Stimulated activated CD4-positive, alpha-beta T cell treated with anti-CD3 and anti-CD28 coated beads, TNF-alpha, amount 100 ng/mL, for 24 hours (primary cell): ENCODE results near the gene TBCK.

Experiments used
- DNase-seq, 3 experiments: peaks; one replicate each; pipeline ENCODE4 v3.0.0-alpha.2; 2020; ENCODE audit warnings: low read depth in 3 of 3

The TBCK gene

DNA sequence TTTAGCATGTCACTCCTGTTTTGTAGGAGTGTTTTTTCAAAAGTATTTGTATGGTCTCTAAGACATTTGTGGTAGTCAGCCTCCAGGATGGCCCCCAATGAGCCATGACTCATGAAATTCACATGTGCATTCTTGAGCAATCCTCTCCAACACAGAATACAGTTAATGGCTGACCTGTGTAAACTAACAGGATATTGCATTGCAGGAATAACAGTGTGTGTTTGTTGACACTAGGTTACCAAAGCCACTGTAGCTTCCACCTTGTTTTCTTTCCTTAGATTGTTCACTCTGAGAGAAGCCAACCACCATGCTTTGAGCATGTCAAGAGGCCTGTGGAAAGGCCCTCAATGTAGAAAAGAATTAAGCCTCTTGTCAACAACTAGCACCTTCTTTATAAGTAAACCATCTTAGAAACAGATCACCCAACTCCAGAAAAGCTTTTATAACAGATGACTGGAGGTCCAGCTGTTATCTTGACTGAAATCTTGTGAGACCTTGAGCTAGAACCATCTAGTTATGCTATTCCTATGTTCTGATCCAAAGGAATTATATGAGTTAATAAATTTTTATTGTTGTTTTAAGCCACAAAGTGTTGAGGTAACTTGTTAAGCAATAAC lies 28.5 kb downstream of the TBCK start:
- no peak for DNase-seq

DNA sequence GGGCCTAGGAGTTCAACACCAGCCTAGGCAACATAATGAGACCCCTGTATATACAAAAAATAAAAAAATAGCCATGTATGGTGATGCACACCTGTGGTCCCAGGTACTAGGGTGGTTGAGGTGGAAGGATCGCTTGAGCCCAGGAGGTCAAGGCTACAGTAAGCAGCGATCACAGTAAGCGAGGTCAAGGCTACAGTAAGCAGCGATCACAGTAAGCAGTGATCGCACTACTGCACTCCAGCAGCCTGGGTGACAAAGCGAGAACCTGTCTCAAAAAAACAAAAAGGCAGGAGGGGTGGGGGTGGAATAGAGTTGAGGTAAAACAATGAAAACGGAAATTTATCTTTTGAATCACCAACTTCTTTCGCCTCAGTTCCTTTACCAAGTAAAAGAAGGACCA lies 29.4 kb downstream of the TBCK start:
- no peak for DNase-seq

DNA sequence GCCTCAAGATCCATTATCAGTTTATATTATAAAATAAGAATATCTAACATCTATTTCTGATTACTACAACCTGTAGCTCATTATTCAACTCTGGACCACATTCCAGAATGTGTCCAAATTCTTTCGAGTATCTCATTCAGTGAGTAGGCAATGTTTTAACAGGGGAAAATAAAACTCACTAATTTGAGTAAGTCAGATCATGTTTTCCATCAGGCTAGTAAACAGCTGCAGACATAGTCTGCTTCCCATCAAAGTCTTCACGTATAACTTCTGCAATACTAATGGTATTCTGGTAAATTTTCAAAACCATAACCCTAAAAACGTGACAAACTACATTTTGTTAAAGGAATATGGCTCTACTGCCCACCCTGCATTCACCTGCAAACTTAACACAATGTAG lies 31.8 kb downstream of the TBCK start:
- DNase-seq, result no peak

DNA sequence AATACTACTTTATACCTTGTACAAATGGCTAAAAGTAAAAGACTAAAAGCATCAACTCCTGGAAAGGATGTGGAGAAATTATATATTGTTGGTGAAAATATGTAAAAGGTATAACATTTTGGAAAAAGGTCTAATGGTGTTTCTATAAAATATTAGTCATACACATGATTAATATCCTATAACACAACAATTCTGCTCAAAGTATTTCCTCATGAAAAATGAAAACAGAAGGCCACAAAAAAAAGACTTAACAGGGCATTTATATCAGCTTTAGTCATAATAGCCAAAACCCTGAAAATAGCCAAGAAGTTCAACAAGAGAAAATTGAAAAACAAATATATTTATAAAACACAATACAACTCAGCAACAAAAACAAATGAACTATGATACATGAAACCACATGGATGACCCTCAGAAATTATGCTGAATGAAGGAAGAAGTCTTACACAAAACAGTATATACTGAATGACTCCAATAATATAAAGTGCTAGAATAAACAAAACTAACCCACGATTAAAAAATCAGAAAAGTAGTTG lies 38.8 kb downstream of the TBCK start:
- no peak for DNase-seq

DNA sequence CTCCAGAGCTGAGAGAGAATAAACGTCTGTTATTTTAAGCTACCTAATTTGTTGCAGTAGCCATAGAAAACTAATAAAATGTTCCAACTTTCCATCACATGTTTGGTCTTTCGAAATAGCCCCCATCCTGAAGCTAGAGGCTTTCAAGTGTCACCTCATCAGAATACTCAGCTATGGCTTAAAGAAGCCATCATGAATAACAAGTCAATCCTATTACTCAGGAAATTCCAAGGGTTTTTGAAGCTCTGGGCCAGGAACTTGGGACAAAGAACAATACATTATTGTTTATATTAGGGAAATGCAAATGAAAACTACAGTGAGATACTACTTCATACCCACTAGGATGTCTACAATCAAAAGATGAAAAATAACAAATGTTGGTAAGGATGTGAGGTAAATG lies 42.2 kb downstream of the TBCK start:
- no peak for DNase-seq

DNA sequence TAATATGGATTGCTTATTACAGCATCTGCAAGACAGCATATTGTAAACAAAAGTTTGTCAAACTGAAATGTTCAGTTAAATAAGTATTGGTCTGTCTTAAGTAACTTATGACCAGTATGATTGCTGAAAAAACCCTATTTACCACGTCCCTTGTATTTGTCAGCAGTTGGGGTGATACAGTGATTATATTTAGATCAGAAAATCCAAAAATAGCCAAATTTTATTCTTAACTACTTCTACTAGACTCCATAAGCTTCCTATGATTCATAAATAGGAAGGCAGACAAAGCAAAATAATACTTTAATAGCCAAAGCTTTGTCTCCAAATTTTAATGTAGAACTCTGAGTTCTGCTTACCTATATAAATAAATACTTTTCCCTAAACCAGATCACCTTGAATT lies 45.3 kb downstream of the TBCK start:
- DNase-seq, result no peak

DNA sequence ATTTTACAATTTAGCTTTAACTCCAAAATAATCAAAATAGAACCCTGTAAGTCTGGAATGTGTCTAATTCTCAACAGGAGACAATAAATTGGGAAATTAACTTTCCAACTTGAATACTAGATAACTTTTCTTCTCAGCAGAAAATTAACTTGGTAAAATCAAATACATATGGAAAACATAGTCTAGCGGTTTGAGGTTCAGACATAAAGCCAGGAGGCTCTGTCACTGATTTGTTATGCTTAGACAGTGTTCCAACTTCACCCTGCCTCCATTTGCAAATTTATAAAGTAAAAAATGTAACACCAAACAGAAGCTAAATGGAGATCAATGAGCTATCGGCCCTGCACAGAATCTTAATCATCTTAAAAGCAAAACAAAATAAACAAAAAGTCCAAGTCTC lies 46.3 kb downstream of the TBCK start:
- no peak for DNase-seq

DNA sequence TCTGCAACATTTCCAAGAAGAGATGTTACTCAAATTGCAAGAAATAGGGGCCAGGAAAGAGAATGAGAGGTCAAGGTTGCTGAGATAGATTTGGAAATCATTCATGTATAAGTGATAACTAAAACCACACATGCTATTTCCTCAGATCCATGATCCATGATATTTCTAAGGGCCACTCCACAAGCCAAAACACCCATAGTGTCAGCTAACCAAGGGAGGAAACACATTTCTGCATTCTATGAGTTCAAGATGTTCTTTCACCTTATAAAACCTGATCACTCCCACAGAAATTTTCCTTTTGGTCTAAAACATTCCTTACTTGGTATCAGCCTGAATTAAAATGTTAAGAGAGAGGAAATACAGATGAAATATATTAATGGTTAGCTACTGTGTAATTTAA lies 47.2 kb downstream of the TBCK start:
- no peak for DNase-seq

DNA sequence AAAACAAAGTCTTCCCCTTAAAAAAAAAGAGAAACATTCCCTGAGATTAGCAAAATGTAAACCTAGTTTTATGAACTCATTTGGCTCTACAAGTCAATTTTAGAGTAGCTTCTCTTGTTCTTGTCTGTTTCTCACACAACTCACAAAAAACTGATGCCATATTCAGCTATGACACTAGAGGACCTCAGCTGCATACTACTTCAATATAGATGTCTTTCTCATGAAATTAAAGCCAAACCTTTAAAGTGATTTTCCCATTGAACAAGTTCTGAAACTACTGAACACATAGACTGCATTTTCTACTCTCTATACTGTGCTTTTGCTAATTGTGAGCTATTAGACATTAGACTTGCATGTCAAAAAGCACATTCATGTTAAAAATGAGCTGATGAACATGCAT lies 49.8 kb downstream of the TBCK start:
- no peak for DNase-seq

DNA sequence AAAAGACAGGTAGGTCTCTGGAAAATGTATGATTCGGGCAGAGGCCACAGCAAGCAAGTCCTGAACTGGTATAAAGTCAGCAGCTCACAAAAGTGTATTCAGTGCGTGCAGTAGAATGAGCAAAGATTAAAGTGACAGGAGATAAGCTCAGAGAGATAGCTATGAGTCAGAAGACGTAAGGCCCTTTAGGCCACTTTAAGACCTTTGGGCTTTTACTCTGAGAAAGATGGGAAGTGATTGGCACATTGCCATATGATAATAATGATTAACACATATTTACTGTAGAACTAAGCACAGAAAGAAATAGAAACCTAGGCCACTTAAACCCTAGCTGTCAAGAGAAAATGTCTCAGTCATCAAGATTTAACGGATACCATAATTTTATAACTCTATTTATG lies 51.7 kb downstream of the TBCK start:
- DNase-seq, result no peak

DNA sequence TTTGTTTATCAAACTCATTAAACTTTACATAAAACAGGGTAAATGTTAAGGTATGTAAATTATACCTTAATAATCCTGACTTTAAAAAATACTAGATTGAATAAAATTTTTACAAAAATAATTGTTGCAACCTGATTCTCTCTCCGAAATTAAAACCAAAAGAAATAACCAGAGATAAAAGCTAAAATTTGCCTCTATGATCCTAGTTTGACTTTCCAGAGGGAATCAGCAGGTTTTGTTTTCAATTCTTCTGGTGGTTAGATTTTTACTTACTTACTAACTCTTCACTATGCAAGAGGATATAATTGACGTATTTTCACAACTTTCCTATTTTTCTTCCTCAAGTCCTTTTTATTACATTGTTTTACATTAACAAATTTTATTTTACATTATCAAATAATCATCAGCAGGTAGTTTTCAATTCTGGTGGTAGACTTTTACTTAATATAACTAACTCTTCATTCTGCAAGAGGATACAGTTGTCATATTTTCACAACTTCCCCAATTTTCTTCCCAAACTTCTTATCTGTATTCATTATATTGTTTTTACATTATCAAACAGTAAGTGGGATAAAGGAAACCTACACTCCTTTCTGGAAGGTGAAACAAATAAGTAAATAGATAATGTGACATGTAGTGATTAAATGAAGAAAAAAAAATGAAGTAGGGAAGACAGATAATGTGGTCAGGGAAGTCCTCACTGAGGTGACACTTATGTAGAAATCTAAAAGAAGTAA lies 52.2 kb downstream of the TBCK start:
- no peak for DNase-seq

DNA sequence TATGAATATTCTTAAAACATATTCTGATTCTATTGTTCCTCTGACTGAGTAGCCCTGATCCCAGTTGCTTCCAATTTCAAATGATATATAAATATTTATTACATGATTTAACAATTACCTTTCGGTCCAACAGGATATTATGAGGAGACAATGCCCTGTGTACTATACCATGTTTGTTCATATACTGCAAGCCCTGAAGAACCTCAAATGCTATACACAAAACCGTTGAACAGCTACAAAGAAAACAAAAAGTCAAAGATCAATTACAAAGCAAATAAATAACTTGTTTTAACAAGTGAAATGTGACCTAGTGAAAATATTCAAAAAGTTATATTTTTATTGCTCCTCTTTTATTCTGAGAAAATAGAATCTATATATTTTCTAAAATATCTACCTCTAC lies 54.0 kb downstream of the TBCK start:
- no peak for DNase-seq

DNA sequence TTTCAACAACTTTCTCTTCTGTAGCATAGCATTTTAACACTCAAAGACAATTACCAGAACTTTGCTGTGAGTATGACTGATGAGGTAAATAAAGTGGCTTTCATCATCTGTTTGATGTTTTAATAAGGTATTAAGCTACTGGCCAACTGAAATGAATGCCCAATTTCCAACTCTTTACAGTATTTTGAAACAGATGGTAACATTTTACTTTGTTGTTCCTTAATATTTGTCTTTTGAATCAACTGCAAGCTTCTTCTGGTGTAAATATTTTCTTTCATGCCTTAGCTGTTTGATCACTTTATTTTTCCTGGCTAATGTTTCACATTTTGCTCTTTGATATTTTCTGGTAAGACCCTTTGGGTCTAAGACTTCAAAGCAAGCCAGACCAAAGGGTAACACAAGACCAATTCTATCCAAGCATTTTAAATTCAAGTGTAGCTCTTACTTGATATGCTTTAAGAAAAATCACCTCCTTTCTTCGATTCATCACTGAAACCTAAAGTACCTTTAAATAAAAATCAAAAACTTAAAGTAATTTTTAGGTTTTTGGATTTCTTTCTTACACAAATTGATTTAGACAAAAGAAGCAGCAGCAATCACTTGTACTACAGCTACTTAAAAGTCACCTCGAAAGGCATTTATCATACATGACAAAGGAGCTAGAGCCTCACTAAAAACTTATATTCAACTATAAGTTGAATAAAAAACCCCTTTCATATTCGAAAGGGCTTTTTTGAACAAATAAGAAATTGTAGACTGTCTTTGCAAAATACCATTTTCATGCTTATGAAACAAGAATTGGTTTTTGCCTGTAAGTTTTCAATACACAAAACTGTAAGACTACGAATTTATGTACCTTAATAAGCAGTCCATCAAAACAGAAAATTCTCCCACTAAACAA lies 57.6 kb downstream of the TBCK start:
- no peak for DNase-seq

DNA sequence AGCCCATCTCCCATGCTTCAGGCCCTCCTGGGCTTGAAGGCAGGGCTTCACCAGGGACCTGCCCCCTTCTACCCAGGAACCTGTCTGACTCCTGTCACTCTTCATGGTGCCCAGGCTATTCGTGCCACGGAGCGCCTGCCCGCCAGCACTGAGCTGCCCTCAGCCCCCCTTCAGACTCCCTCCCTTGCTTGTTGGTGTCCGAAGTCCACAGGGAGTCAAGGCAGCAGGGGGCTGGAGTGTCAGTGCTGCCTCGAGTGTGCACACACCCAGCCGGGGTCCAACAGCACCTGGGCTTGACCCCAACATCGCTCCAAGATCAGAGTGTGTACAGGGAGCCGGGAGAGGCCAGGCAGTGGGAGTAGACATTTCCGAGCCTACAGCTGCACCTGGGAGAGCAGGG lies 59.8 kb downstream of the TBCK start:
- no peak for DNase-seq

DNA sequence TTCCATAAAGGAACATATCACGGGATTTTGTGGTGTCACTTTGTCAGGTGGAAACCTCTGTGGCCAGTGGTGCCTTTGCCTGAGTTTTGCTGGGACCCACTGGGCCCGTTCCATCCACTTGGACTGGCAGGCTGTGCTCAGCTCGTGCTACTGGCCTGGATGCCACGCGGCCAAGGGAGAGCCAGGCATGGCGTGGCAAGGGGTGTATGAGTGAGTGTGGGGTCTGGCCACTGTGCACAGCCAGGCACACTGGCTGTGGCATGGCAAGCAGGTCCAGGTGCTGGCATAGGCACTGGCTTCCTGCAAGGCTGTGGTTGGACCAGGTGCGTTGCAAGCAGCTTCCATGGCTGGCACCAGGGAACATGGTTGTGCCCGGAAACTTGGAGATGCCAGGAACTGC lies 60.8 kb downstream of the TBCK start:
- no peak for DNase-seq

DNA sequence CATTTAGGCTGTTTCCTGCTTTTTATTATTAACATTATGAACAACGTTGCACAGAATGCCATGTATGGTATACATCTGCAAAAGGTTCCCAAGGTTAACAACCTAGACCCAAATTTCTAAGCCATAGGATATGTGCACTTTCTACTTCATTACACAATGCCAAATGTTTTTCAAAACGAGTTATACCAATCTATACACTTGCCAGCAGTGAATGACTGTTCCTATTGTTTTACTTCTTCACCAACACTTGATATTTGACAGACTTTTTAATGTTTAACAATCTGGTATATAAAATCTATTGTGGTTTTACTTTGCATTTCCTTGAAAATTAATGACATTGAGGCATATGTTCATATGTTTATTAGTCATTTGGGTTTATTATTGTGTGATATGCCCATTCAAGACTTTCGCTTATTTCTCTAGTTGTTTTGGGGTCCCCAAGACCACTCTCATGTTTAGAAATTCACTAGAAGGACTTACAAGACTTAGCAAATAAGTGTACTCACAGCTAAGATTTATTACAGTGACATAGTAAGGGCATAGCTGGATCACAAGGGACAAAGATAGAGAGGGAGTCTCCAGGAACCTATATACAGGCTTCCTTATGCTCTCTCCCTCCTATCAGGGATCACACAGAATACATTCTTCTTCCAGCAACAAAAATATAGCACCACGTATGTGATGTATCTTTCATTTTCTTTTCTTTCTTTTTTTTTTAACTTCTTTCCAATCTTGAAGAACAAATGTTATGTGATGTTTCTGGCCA lies 62.5 kb downstream of the TBCK start:
- DNase-seq, result no peak

DNA sequence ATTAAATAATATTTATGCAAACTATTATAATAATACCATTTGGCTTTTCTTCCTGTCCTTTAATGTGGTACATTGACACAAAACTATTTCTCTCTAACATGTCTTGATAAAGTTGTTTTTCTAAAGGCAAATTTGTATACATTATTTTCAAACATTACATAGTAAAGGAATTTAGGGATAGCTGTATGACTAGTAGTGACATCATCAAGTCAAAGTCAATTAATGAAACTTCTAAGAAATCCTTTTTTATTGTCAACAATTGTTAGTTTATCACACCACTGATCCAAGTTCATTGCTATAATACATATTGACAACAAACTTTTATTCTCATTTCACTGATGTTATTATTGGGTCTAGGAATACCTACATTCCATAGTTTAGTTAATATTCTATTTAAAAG lies 68.4 kb downstream of the TBCK start:
- no peak for DNase-seq

DNA sequence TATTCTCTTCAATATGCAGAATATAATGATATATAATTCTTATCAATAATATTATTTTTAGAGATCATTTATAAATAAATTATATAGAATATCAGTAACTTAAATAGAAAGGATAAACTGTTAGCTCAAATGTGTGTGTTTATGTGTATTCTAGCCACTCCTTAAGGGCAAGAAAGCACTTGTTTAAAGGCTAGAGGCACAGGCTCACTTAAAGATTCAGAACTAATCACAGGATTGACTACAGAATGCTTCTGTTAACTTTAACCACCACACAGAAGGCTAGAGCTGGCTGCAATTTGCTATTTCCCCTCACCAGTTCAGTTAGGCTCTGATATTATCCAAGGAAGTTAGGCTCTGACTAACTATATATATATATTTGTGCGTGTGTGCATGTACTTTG lies 69.6 kb downstream of the TBCK start:
- DNase-seq, result no peak

DNA sequence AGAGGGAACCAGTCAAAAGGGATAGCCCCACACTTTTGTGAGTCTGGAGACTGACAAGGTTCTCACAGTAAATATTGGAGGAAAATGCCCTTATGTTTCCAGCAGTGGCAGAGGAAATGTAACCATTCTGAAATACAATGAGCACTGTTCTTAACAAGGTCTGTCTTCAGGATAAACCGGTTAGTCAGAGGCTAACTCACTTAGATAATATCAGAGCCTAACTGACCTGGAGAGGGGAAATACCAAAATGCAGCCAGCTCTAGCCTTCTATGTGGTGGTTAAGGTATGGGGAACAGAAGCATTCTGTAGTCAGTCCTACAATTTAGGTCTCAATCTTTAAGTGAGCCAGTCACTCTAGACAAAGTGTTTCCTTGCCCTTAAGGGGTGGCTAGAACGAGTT lies 70.8 kb downstream of the TBCK start:
- DNase-seq, result no peak

DNA sequence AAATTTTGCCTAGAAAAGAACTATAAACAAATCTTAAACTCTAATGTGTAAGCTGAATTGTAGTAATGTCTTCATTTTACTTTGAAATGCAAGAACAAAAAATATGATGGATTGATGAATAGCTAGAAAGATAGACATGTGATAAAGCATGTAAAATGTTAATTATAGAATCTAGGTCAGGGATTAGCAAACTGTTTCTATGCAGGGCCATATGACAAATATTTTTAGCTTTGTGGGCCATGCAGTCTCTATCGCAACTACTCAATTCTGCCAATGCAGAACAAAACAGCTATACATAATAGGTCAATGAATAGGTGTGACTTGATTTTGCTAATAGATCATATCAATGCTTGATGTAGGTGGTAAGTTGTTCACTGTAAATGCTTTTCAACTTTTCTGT lies 75.3 kb downstream of the TBCK start:
- no peak for DNase-seq

DNA sequence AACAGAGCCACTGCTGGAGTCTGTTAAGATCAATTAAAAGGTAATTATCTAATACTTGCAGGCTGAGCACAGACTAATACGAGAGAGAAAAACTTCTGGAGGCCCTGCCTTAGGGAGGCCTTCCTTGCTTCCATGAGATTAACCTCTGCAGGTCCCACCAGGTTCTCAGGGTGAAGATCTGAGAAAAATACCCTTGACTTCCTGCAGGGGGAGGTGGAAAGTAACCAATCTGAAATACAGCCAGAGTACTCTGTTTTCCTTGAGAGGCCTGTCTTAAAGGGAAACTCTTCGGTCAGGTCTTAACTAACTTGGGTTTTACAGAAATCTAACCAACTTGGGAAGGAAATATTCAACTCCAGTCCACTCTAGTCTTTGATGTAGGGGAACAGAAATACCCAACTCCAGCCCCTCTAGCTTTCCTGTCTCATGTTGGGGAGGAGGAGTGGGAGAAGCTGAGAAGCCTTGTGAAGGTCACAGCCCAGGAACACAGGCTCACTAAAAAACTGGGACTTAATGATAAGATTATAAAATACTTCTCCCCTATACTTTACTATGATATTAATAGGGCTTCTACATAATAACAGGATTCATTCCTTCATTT lies 77.1 kb downstream of the TBCK start:
- DNase-seq, result no peak

DNA sequence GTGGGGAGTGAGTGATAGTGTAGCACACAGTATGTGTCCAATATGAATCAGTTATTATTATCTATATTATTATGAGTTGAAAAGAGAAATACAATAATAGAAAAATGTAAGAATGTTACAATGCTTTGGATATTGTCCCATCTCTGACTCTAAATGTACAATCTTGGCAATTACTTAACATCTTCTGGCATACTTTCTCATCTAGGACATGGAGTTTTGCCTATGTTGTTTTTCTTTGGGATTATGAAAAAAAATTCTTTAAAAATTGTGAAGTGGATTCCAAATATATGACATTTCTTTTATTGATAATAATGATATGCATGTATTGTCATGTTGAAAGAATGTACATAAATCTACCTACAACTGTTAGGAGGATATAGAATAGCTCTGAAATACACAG lies 84.1 kb downstream of the TBCK start:
- no peak for DNase-seq
